CD14-positive monocyte (primary cell): ENCODE data around the gene NCOA7. TPM values are rescaled to one million over a fixed set of nuclear protein-coding genes. Genes with fewer than 3 reads are reported as not detected.
"Not testable (repeated sequence)": the region's sequence is repeated elsewhere in the genome, so short reads cannot be mapped to it uniquely, and the experiment has no call there.

Experiments
- DNase-seq, 3 donors: peaks; one replicate each; pipeline ENCODE4 v3.0.0-alpha.2; 2011 to 2022
- H2AFZ ChIP-seq: 2 replicates; pipeline ENCODE4 v1.6.0; 2012; ENCODE audit warnings: mild to moderate bottlenecking, low read depth, low read length, inconsistent platforms; ENCODE audit not compliant: insufficient read depth, poor library complexity, severe bottlenecking
- H3K27ac ChIP-seq, 2 donors: 1 replicate in 1 of 2; 2 replicates in 1 of 2; pipeline ENCODE4 v1.5.1; 2012 to 2013; ENCODE audit warnings: low read length in 2 of 2, control low read depth in 1 of 2, inconsistent platforms in 1 of 2, low read depth in 1 of 2, mild to moderate bottlenecking in 1 of 2
- H3K27me3 ChIP-seq, 2 donors: one replicate each; pipeline versions ENCODE4 v1.6.0 to v1.6.1; 2011 to 2013; ENCODE audit warnings: low read length in 2 of 2; ENCODE audit not compliant: control insufficient read depth in 2 of 2, insufficient read depth in 2 of 2
- H3K36me3 ChIP-seq, 2 donors: replicated peaks in 1 of 2; 1 replicate in 1 of 2; 2 replicates in 1 of 2; pipeline versions ENCODE4 v1.5.1 to v1.6.1; 2012 to 2013; ENCODE audit warnings: low read length in 2 of 2, control low read depth in 1 of 2, inconsistent platforms in 1 of 2, mild to moderate bottlenecking in 1 of 2; ENCODE audit not compliant: insufficient read depth in 2 of 2, control insufficient read depth in 1 of 2
- H3K4me1 ChIP-seq, 2 donors: 1 replicate in 1 of 2; 2 replicates in 1 of 2; pipeline versions ENCODE4 v1.5.1 to v1.6.1; 2012 to 2013; ENCODE audit warnings: low read length in 2 of 2, control low read depth in 1 of 2, inconsistent platforms in 1 of 2, mild to moderate bottlenecking in 1 of 2, moderate library complexity in 1 of 2; ENCODE audit not compliant: insufficient read depth in 2 of 2, control insufficient read depth in 1 of 2
- H3K4me2 ChIP-seq: replicated peaks from 2 replicates; pipeline ENCODE3; 2012; ENCODE audit warnings: low read length, moderate library complexity, mild to moderate bottlenecking; ENCODE audit not compliant: poor library complexity, severe bottlenecking; ENCODE audit errors: extremely low read depth
- H3K4me3 ChIP-seq, 3 experiments: fragments of 200-600 bp in 1 of 3; sonication (generic) in 1 of 3; replicated peaks in 1 of 3; 1 replicate in 2 of 3; 2 replicates in 1 of 3; pipeline ENCODE4 v1.5.1; 2011 to 2013; ENCODE audit warnings: low read length in 3 of 3, mild to moderate bottlenecking in 3 of 3, control low read depth in 2 of 3, low read depth in 2 of 3, inconsistent platforms in 1 of 3, moderate library complexity in 1 of 3
- H3K79me2 ChIP-seq: 2 replicates; pipeline ENCODE4 v1.6.0; 2012; ENCODE audit warnings: mild to moderate bottlenecking, control low read depth, inconsistent platforms, low read length, moderate library complexity; ENCODE audit not compliant: insufficient read depth
- H3K9ac ChIP-seq: 2 replicates; pipeline ENCODE4 v1.6.0; 2017; ENCODE audit warnings: low read length, mild to moderate bottlenecking; ENCODE audit not compliant: insufficient read depth, poor library complexity, severe bottlenecking
- H3K9me3 ChIP-seq, 2 donors: replicated peaks in 1 of 2; 1 replicate in 1 of 2; 2 replicates in 1 of 2; pipeline versions ENCODE4 v1.5.1 to v1.6.1; 2012 to 2013; ENCODE audit warnings: low read length in 2 of 2, control low read depth in 1 of 2; ENCODE audit not compliant: control insufficient read depth in 1 of 2, insufficient read depth in 1 of 2
- H4K20me1 ChIP-seq: 2 replicates; pipeline ENCODE4 v1.6.0; 2012; ENCODE audit warnings: mild to moderate bottlenecking, low read length, control low read depth, moderate library complexity; ENCODE audit not compliant: insufficient read depth
- H3K27ac Mint-ChIP-seq, 7 donors: one replicate each; pipeline ENCODE4 v1.8.0; 2020; ENCODE audit warnings: mild to moderate bottlenecking in 7 of 7, mixed read lengths in 7 of 7, moderate library complexity in 6 of 7, inconsistent platforms in 2 of 7
- H3K27me3 Mint-ChIP-seq, 3 donors: one replicate each; pipeline ENCODE4 v1.8.0; 2021 to 2022; ENCODE audit warnings: low read depth in 3 of 3, mild to moderate bottlenecking in 3 of 3, mixed read lengths in 3 of 3, moderate library complexity in 3 of 3, inconsistent platforms in 1 of 3
- H3K36me3 Mint-ChIP-seq, 2 donors: one replicate each; pipeline ENCODE4 v1.8.0; 2020; ENCODE audit warnings: mixed read lengths in 2 of 2, inconsistent platforms in 1 of 2, mild to moderate bottlenecking in 1 of 2
- H3K4me1 Mint-ChIP-seq: one replicate; pipeline ENCODE4 v1.8.0; 2020; ENCODE audit warnings: mild to moderate bottlenecking, mixed read lengths
- H3K4me3 Mint-ChIP-seq, 2 donors: one replicate each; pipeline ENCODE4 v1.8.0; 2020; ENCODE audit warnings: mild to moderate bottlenecking in 2 of 2, mixed read lengths in 2 of 2, moderate library complexity in 1 of 2
- H3K9me3 Mint-ChIP-seq, 7 donors: one replicate each; pipeline ENCODE4 v1.8.0; 2020 to 2022; ENCODE audit warnings: mixed read lengths in 7 of 7, mild to moderate bottlenecking in 6 of 7, moderate library complexity in 6 of 7, inconsistent platforms in 2 of 7
- WGBS: methylation state at CpG from one replicate; pipeline ENCODE4 v1.1.5; 2013; ENCODE audit warnings: missing lambda C conversion rate; ENCODE audit not compliant: insufficient coverage; 5-methylcytosine and 5-hydroxymethylcytosine counted together
- intact Hi-C, 2 donors: fragments of 100-400 bp; cut with micrococcal nuclease; formaldehyde crosslinking; loops; one replicate each; pipeline versions ENCODE4 v1.15.0 to v1.15.1; 2023
- polyA plus RNA-seq, 3 donors: library from polyadenylated mRNA; depleted of rRNA in 1 of 3; unstranded in 2 of 3; stranded (reverse) in 1 of 3; fragments of 300-500 nt in 2 of 3; fragments of >200 nt in 1 of 3; fragmentation: Illumina TruSeq in 2 of 3; gene quantifications; 1 replicate in 2 of 3; 2 replicates in 1 of 3; pipeline ENCODE4 v1.2.3, GENCODE V29; 2012 to 2021
- TF ChIP-seq, protein P1 (sequence below): fragments of 200-600 bp; IDR thresholded peaks from one replicate; pipeline ENCODE4 v1.8.0; 2022; ENCODE audit warnings: antibody characterized with exemption, mild to moderate bottlenecking

The NCOA7 gene
- polyA plus RNA-seq, 3 donors, result 8.3 to 21.9 (median 11.2) TPM

- DNase-seq, intact Hi-C loops, H2AFZ ChIP-seq, H3K9me3 Mint-ChIP-seq, H3K4me3 Mint-ChIP-seq, H3K27ac ChIP-seq, H4K20me1 ChIP-seq, H3K27me3 ChIP-seq, H3K9ac ChIP-seq, H3K27me3 Mint-ChIP-seq, H3K79me2 ChIP-seq, H3K9me3 ChIP-seq, H3K4me3 ChIP-seq, H3K4me2 ChIP-seq, H3K27ac Mint-ChIP-seq: not testable (repeated sequence)
- peaks cover 40% of the 10 kb centered on the region for H3K4me1 Mint-ChIP-seq
- Histone ChIP-seq H3K4me1 (peaks cover 25 to 34% of the 10 kb centered on the region in 2 donors), H3K36me3 (peaks cover 9 to 36% of the 10 kb centered on the region in 2 donors)
- 90% methylated on average over 2 of the region's 2 CpGs for WGBS
- peaks cover 27 to 31% of the 10 kb centered on the region in 2 donors for H3K36me3 Mint-ChIP-seq
Measured at GRCh38 chr6:125912430-125912829, 121.7 kb downstream of the NCOA7 start.

DNA sequence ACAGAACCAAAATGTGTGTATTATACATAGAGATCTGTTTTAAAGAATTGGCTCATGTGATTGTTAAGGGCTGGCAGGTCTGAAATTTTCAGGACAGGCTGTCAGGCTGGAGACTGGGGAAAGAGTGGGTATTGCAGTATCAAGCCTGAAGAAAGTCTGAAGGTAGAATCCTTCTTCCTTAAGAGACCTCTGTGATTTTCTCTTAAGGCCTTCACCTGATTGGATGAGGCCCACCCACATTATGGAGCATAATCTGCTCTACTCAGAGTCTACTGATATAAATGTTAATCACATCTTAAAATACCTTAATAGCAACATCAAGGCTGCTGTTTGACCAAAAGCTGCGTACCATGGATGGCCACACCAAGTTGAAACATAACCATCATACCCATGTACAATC is 122.4 kb downstream of the NCOA7 start:
- intact Hi-C loops, result no loop called here
- WGBS, result no CpG with 5 or more reads among the region's 1 CpG
- Histone ChIP-seq H3K27me3 (no peaks in the 10 kb centered on the region), H3K4me2 (no peak overlapping the region), H3K4me3 (no peak overlapping the region), H4K20me1 (no peaks in the 10 kb centered on the region), H3K36me3 (peaks cover 9 to 37% of the 10 kb centered on the region in 2 donors), H3K9me3 (no peaks in the 10 kb centered on the region), H3K9ac (no peak overlapping the region), H3K27ac (no peak overlapping the region), H3K4me1 (peaks cover 25 to 36% of the 10 kb centered on the region in 2 donors), H2AFZ (no peak overlapping the region), H3K79me2 (no peaks in the 10 kb centered on the region)
- H3K9me3 Mint-ChIP-seq, result peaks cover 0 to 3% (median 0%) of the 10 kb centered on the region in 7 donors
- H3K4me1 Mint-ChIP-seq, result peaks cover 41% of the 10 kb centered on the region
- TF ChIP-seq, protein P1, sequence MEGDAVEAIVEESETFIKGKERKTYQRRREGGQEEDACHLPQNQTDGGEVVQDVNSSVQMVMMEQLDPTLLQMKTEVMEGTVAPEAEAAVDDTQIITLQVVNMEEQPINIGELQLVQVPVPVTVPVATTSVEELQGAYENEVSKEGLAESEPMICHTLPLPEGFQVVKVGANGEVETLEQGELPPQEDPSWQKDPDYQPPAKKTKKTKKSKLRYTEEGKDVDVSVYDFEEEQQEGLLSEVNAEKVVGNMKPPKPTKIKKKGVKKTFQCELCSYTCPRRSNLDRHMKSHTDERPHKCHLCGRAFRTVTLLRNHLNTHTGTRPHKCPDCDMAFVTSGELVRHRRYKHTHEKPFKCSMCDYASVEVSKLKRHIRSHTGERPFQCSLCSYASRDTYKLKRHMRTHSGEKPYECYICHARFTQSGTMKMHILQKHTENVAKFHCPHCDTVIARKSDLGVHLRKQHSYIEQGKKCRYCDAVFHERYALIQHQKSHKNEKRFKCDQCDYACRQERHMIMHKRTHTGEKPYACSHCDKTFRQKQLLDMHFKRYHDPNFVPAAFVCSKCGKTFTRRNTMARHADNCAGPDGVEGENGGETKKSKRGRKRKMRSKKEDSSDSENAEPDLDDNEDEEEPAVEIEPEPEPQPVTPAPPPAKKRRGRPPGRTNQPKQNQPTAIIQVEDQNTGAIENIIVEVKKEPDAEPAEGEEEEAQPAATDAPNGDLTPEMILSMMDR, result no peak
- H3K4me3 Mint-ChIP-seq, result no peak overlapping the region
- H3K27ac Mint-ChIP-seq, result no peak overlapping the region
- no peak for DNase-seq
- H3K36me3 Mint-ChIP-seq, result peaks cover 32 to 34% of the 10 kb centered on the region in 2 donors
- no peaks in the 10 kb centered on the region for H3K27me3 Mint-ChIP-seq
